PC-3 (cell line): Measurements from ENCODE around the gene TESK1. TPM values are rescaled to one million over a fixed set of nuclear protein-coding genes. Genes with fewer than 3 reads are reported as not detected.
"Not testable (repeated sequence)": the region's sequence is repeated elsewhere in the genome, so short reads cannot be mapped to it uniquely, and the experiment has no call there.

Experiments
- ATAC-seq: fragments of 200-7000 bp; cut with Tn5 transposase; 2 replicates; pipeline ENCODE4 v1.9.1; 2020; ENCODE audit warnings: mild to moderate bottlenecking, moderate library complexity
- BruUV-seq: library from RNA; stranded (reverse); fragments of 400-500 nt; replicated peaks from 2 replicates; lab custom pipeline; 2021; lab: Mats Ljungman, UMichigan
- CTCF ChIA-PET: fragments of 300-600 bp; sonication (Branson Sonifier 250); formaldehyde crosslinking; loops from one replicate; lab custom pipeline; 2022; ENCODE audit warnings: antibody characterized with exemption; lab: Charles Lee
- POLR2A ChIA-PET: fragments of 300-600 bp; sonication (Branson Sonifier 250); formaldehyde crosslinking; loops from one replicate; lab custom pipeline; 2022; ENCODE audit warnings: antibody characterized with exemption; ENCODE audit not compliant: unreplicated experiment; lab: Charles Lee
- DNase-seq: peaks from one replicate; pipeline ENCODE4 v3.0.0-alpha.2; 2015
- H2AFZ ChIP-seq: fragments of 300-600 bp; sonication (generic); 2 replicates; pipeline ENCODE4 v1.6.0; 2016; ENCODE audit warnings: antibody characterized with exemption, low read length
- H3F3A ChIP-seq: fragments of 300-600 bp; sonication (generic); one replicate; pipeline ENCODE4 v1.6.0; 2017; ENCODE audit warnings: antibody characterized with exemption, low read length, control low read depth, mild to moderate bottlenecking; ENCODE audit not compliant: unreplicated experiment
- H3K27ac ChIP-seq: fragments of 300-600 bp; sonication (generic); 2 replicates; pipeline ENCODE4 v1.5.1; 2016; ENCODE audit warnings: mild to moderate bottlenecking, low read length
- H3K27me3 ChIP-seq: fragments of 300-600 bp; sonication (generic); 2 replicates; pipeline ENCODE4 v1.6.1; 2016; ENCODE audit warnings: low read length, mixed read lengths
- H3K36me3 ChIP-seq: fragments of 300-600 bp; sonication (generic); 2 replicates; pipeline ENCODE4 v1.6.1; 2016; ENCODE audit warnings: low read depth, mixed run types, low read length, mixed read lengths
- H3K4me1 ChIP-seq: fragments of 300-600 bp; sonication (generic); 2 replicates; pipeline ENCODE4 v1.5.1; 2016; ENCODE audit warnings: low read length; ENCODE audit not compliant: insufficient read depth
- H3K4me2 ChIP-seq: fragments of 300-600 bp; sonication (generic); 2 replicates; pipeline ENCODE4 v1.6.0; 2016; ENCODE audit warnings: low read length
- H3K4me3 ChIP-seq: fragments of 300-600 bp; sonication (generic); 2 replicates; pipeline ENCODE4 v1.5.1; 2016; ENCODE audit warnings: mild to moderate bottlenecking, low read length, mixed read lengths
- H3K79me2 ChIP-seq: fragments of 300-600 bp; sonication (generic); 2 replicates; pipeline ENCODE4 v1.6.1; 2017; ENCODE audit warnings: low read length, mixed read lengths
- H3K9ac ChIP-seq: fragments of 300-600 bp; sonication (generic); 2 replicates; pipeline ENCODE4 v1.6.0; 2016; ENCODE audit warnings: mild to moderate bottlenecking, low read length
- H3K9me2 ChIP-seq: fragments of 300-600 bp; sonication (generic); replicated peaks from 2 replicates; pipeline ENCODE4 v1.6.1; 2016; ENCODE audit warnings: mixed run types, low read length, mixed read lengths
- H3K9me3 ChIP-seq: fragments of 300-600 bp; sonication (generic); 2 replicates; pipeline ENCODE4 v1.6.1; 2016; ENCODE audit warnings: low read length, mixed read lengths
- H4K20me1 ChIP-seq: fragments of 300-600 bp; sonication (generic); 2 replicates; pipeline ENCODE4 v1.6.1; 2016; ENCODE audit warnings: low read length, mixed read lengths
- EZH2 ChIP-seq: fragments of 300-600 bp; sonication (generic); IDR thresholded peaks from one replicate; pipeline ENCODE4 v1.6.1; 2017; ENCODE audit warnings: antibody characterized with exemption, mild to moderate bottlenecking, low read length; ENCODE audit not compliant: unreplicated experiment
- EZH2phosphoT487 ChIP-seq: fragments of 300-600 bp; sonication (generic); IDR thresholded peaks from 2 replicates; pipeline ENCODE4 v1.6.1; 2018; ENCODE audit warnings: mild to moderate bottlenecking, antibody characterized with exemption, low read length, borderline replicate concordance
- intact Hi-C: fragments of 100-400 bp; cut with micrococcal nuclease; formaldehyde crosslinking; loops from 2 replicates; pipeline ENCODE4 v1.9.0; 2023
- total RNA-seq: library from RNA; depleted of rRNA; stranded (reverse); fragments of >200 nt; gene quantifications from 2 replicates; pipeline ENCODE4 v1.2.3, GENCODE V29; 2014
- TF ChIP-seq, protein P1 (sequence below): fragments of 300-600 bp; sonication (generic); conservative IDR thresholded peaks from 2 replicates; pipeline ENCODE4 v1.5.1; 2017; ENCODE audit warnings: antibody characterized with exemption, low read depth, mild to moderate bottlenecking, low read length

TESK1 gene
- total RNA-seq, 1 experiment from 2014 or later = 11.2 TPM

- ATAC-seq (no peak), DNase-seq (no peak)
- H3K27ac ChIP-seq = no peak overlapping the region
- H3K36me3 ChIP-seq = no peaks in the 10 kb centered on the region
- no peaks in the 10 kb centered on the region for H3K9me3 ChIP-seq
- no peaks in the 10 kb centered on the region for H4K20me1 ChIP-seq
- BruUV-seq = no TSS peak
- TF ChIP-seq, protein P1, sequence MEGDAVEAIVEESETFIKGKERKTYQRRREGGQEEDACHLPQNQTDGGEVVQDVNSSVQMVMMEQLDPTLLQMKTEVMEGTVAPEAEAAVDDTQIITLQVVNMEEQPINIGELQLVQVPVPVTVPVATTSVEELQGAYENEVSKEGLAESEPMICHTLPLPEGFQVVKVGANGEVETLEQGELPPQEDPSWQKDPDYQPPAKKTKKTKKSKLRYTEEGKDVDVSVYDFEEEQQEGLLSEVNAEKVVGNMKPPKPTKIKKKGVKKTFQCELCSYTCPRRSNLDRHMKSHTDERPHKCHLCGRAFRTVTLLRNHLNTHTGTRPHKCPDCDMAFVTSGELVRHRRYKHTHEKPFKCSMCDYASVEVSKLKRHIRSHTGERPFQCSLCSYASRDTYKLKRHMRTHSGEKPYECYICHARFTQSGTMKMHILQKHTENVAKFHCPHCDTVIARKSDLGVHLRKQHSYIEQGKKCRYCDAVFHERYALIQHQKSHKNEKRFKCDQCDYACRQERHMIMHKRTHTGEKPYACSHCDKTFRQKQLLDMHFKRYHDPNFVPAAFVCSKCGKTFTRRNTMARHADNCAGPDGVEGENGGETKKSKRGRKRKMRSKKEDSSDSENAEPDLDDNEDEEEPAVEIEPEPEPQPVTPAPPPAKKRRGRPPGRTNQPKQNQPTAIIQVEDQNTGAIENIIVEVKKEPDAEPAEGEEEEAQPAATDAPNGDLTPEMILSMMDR = no peak
- TF ChIP-seq EZH2 (no peak), EZH2phosphoT487 (no peak)
- H3K9ac ChIP-seq = no peak overlapping the region
- no peak overlapping the region for H2AFZ ChIP-seq
- no peaks in the 10 kb centered on the region for H3K27me3 ChIP-seq
- CTCF ChIA-PET = no interaction called here
- no peaks in the 10 kb centered on the region for H3K4me1 ChIP-seq
- H3K9me2 ChIP-seq = no peaks in the 10 kb centered on the region
- no peaks in the 10 kb centered on the region for H3F3A ChIP-seq
- H3K4me3 ChIP-seq = no peak overlapping the region
- H3K79me2 ChIP-seq = no peaks in the 10 kb centered on the region
- no peak overlapping the region for H3K4me2 ChIP-seq
- intact Hi-C loops = loop anchor here (10.0 kb wide), 1 partner anchor 150 kb away; no protein-coding TSS in a partner anchor
- POLR2A ChIA-PET = no interaction called here
Measured at GRCh38 chr9:35574578-35575122, 30.4 kb upstream of the TESK1 start.

DNA sequence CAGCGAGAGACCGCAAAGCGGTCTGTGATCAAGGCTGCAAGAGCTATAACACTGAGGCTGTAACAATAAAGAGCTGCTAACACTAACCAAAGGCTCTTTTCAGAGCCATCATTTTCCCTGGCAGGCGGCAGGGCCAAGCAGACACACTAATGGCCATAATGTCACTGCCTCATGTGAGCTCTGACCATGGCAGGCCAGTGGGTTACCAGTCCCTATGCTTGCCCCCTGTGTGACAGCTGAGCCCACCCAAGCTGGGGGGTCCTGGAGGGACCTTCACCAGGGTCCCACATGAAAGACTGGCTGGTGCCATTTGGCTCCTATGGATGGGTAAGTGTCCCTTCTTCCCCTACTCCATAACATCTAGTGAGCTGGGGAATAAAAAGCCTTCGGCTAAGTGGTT is 29.6 kb upstream of the TESK1 start:
- TF ChIP-seq EZH2phosphoT487 = no peak
- no peak for TF ChIP-seq EZH2
- ChIA-PET POLR2A (no interaction called here), CTCF (no interaction called here)
- Histone ChIP-seq H4K20me1 (no peaks in the 10 kb centered on the region), H3K4me2 (no peak overlapping the region), H3K27me3 (no peaks in the 10 kb centered on the region), H3F3A (no peaks in the 10 kb centered on the region), H3K9me2 (no peaks in the 10 kb centered on the region), H3K36me3 (no peaks in the 10 kb centered on the region), H3K9me3 (no peaks in the 10 kb centered on the region), H3K9ac (no peak overlapping the region), H2AFZ (no peak overlapping the region), H3K27ac (no peak overlapping the region), H3K4me1 (no peaks in the 10 kb centered on the region), H3K79me2 (no peaks in the 10 kb centered on the region), H3K4me3 (no peak overlapping the region)
- ATAC-seq = no peak
- intact Hi-C loops = loop anchor here (10.0 kb wide), 1 partner anchor 151 kb away; no protein-coding TSS in a partner anchor
- DNase-seq = no peak
- BruUV-seq = no TSS peak

DNA sequence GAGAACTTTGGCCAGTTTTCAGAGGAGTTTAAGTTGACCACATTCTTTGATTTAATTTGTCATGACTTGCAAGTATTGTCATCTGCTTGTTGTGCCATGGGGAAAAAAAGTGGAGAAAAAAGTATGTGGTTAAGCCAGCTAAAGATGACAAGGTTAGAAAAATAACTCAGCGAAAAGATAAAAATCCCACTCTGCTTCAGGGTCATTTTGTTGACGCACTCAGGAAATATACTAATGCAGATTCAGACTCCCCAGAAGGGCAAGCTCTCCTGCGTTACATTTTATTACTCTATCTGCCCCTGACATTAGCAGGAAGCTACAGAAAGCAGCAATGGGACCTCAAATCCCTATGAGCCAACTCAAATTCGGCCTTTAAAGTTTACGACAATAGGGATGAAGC is 27.6 kb upstream of the TESK1 start:
- Histone ChIP-seq H3K9ac (no peak overlapping the region), H3K9me2 (no peaks in the 10 kb centered on the region), H3K4me3 (no peak overlapping the region), H3K9me3 (no peaks in the 10 kb centered on the region), H4K20me1 (no peaks in the 10 kb centered on the region), H3K27me3 (no peaks in the 10 kb centered on the region), H3K4me2 (no peak overlapping the region), H3K4me1 (no peaks in the 10 kb centered on the region), H3K27ac (no peak overlapping the region), H3K36me3 (no peaks in the 10 kb centered on the region), H3K79me2 (no peaks in the 10 kb centered on the region), H3F3A (no peaks in the 10 kb centered on the region), H2AFZ (no peak overlapping the region)
- CTCF ChIA-PET = no interaction called here
- no peak for ATAC-seq
- DNase-seq = no peak
- POLR2A ChIA-PET = no interaction called here
- intact Hi-C loops = loop anchor here (10.0 kb wide), 1 partner anchor 153 kb away; no protein-coding TSS in a partner anchor
- BruUV-seq = no TSS peak
- no peak for TF ChIP-seq EZH2

DNA sequence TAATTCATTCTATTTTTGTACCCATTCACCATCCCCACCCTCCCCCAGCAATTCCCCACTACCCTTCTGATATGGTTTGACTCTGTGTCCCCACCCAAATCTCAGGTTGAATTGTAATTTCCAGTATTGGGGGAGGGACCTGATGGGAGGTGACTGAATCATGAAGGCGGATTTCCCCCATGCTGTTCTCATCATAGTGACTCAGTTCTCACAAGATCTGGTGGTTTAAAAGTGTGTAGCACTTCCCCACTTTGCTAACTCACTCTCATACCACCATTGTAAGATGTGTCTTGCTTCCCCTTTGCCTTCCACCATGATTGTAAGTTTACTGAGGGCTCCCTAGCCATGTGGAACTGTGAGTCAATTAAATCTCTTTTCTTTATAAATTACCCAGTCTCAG is 25.9 kb upstream of the TESK1 start:
- Histone ChIP-seq H3K9ac (no peak overlapping the region), H3K27ac (no peak overlapping the region), H3K9me3 (no peaks in the 10 kb centered on the region), H3K4me2 (no peak overlapping the region), H3F3A (no peaks in the 10 kb centered on the region), H2AFZ (no peak overlapping the region), H3K36me3 (no peaks in the 10 kb centered on the region), H3K79me2 (no peaks in the 10 kb centered on the region), H3K9me2 (no peaks in the 10 kb centered on the region), H3K4me1 (no peaks in the 10 kb centered on the region), H4K20me1 (no peaks in the 10 kb centered on the region), H3K4me3 (no peak overlapping the region), H3K27me3 (no peaks in the 10 kb centered on the region)
- ATAC-seq (no peak), DNase-seq (no peak)
- BruUV-seq = no TSS peak
- intact Hi-C loops = loop anchor here (10.0 kb wide), 1 partner anchor 154 kb away; no protein-coding TSS in a partner anchor
- POLR2A ChIA-PET = no interaction called here
- CTCF ChIA-PET = no interaction called here
- TF ChIP-seq, protein P1 = no peak
- TF ChIP-seq EZH2phosphoT487 = no peak
- no peak for TF ChIP-seq EZH2

DNA sequence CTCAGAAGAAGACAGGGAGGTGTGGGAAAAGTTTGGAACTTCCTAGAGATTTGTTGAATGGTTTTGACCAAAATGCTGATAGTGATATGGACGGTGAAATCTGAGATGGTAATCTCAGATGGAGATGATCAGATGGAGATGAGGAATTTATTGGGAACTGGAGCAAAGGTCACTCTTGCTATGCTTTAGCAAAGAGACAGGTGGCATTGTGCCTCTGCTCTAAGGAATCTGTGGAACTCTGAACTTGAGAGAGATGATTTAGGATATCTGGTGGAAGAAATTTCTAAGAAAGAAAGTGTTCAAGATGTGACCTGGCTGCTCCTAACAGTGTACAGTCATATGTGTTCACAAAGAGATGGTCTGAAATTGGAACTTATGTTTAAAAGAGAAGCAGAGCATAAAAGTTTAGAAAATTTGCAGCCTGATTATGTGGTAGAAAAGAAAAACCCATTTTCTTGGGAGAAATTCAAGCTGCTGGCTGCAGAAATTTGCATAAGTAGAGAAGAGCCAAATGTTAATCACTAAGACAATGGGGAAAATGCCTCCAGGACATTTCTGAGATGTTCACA is 25.3 kb upstream of the TESK1 start:
- H3K27ac ChIP-seq, H3K9me3 ChIP-seq, H4K20me1 ChIP-seq, H3F3A ChIP-seq, CTCF ChIA-PET, H3K9me2 ChIP-seq, H3K4me1 ChIP-seq, H3K27me3 ChIP-seq, BruUV-seq, H3K4me2 ChIP-seq, DNase-seq, H3K4me3 ChIP-seq, H2AFZ ChIP-seq, H3K9ac ChIP-seq, H3K79me2 ChIP-seq, POLR2A ChIA-PET, H3K36me3 ChIP-seq, ATAC-seq: not testable (repeated sequence)
- intact Hi-C loops = loop anchor here (10.0 kb wide), 1 partner anchor 155 kb away; no protein-coding TSS in a partner anchor
